HL-60 (cell line): ENCODE data around the gene PIP5K1B.

Experiments used
- DNase-seq, 2 experiments: peaks; one replicate each; pipeline ENCODE4 v3.0.0-alpha.2; 2010 to 2020; ENCODE audit warnings: low read depth in 1 of 2, low spot score in 1 of 2
- H3K27ac ChIP-seq: fragments of 250-450 bp; sonication (Bioruptor Pico); replicated peaks from 2 replicates; pipeline ENCODE4 v1.5.1; 2020; ENCODE audit warnings: mild to moderate bottlenecking, moderate library complexity
- H3K27me3 ChIP-seq: fragments of 250-450 bp; sonication (Bioruptor Pico); 2 replicates; pipeline ENCODE4 v1.5.1; 2021; ENCODE audit warnings: mild to moderate bottlenecking, moderate library complexity; ENCODE audit not compliant: insufficient read depth, poor library complexity, severe bottlenecking
- H3K4me3 ChIP-seq: replicated peaks from 2 replicates; pipeline ENCODE4 v1.5.1; 2011; ENCODE audit warnings: mild to moderate bottlenecking, control low read depth, low read length; ENCODE audit not compliant: insufficient read depth
- GABPA ChIP-seq: IDR thresholded peaks from 2 replicates; pipeline ENCODE4 v1.6.1; 2012; ENCODE audit warnings: low read depth
- POLR2AphosphoS5 ChIP-seq: IDR thresholded peaks from 2 replicates; pipeline ENCODE4 v1.6.1; 2012; ENCODE audit warnings: low read depth
- SPI1 ChIP-seq: IDR thresholded peaks from 2 replicates; pipeline ENCODE4 v1.6.1; 2012; ENCODE audit warnings: low read depth, mild to moderate bottlenecking, borderline replicate concordance
- TF ChIP-seq, protein P1 (sequence below): IDR thresholded peaks from 2 replicates; pipeline ENCODE4 v1.6.1; 2012; ENCODE audit warnings: low read depth; ENCODE audit not compliant: insufficient replicate concordance
- TF ChIP-seq, protein P2 (sequence below): IDR thresholded peaks from one replicate; pipeline ENCODE4 v1.5.1; 2011; ENCODE audit warnings: low read length, control low read depth, inconsistent platforms; ENCODE audit not compliant: insufficient read depth

Gene PIP5K1B

DNA sequence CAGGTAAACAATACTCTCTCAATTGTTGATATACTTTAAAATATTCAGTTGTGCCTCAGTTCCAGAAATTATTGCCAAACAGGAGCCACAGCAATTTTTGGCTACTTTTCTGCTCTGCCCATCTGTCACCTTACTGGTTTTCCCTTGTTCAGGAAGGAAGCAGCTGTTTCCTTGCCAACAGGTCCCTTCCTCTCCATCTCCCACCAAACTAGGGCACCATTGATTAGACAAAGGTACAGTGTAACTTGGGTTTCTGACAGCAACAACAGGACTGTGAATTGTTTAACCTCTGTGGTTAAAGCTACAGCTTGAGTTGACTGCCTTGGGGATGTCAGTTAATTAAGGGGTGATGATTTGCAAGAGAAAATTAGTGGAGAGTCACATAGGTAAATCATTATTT lies 76.9 kb downstream of the PIP5K1B start:
- Histone ChIP-seq H3K4me3 (no peak overlapping the region), H3K27me3 (no peaks in the 10 kb centered on the region), H3K27ac (no peak overlapping the region)
- no peak for TF ChIP-seq SPI1
- DNase-seq = no peak

DNA sequence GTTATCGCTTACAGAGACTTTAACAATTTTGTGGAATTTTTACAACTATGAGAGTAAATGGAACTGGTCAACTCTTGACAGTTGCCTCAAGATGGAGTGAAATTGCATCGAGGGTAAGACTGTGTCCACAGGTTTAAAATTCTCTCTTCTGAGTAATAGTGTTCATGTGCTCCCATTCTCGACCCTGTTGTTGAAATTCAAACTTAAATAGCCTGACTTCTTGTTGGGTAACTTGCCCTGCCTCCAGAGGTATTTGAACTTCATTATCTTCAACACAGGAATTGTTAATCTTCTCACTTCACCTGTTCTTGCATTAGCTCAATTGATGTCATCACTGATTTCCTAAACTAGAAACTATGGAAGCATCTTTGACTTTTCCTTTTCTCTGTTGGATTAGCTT lies 77.5 kb downstream of the PIP5K1B start:
- Histone ChIP-seq H3K27ac (no peak overlapping the region), H3K4me3 (no peak overlapping the region), H3K27me3 (no peaks in the 10 kb centered on the region)
- TF ChIP-seq, protein P1, sequence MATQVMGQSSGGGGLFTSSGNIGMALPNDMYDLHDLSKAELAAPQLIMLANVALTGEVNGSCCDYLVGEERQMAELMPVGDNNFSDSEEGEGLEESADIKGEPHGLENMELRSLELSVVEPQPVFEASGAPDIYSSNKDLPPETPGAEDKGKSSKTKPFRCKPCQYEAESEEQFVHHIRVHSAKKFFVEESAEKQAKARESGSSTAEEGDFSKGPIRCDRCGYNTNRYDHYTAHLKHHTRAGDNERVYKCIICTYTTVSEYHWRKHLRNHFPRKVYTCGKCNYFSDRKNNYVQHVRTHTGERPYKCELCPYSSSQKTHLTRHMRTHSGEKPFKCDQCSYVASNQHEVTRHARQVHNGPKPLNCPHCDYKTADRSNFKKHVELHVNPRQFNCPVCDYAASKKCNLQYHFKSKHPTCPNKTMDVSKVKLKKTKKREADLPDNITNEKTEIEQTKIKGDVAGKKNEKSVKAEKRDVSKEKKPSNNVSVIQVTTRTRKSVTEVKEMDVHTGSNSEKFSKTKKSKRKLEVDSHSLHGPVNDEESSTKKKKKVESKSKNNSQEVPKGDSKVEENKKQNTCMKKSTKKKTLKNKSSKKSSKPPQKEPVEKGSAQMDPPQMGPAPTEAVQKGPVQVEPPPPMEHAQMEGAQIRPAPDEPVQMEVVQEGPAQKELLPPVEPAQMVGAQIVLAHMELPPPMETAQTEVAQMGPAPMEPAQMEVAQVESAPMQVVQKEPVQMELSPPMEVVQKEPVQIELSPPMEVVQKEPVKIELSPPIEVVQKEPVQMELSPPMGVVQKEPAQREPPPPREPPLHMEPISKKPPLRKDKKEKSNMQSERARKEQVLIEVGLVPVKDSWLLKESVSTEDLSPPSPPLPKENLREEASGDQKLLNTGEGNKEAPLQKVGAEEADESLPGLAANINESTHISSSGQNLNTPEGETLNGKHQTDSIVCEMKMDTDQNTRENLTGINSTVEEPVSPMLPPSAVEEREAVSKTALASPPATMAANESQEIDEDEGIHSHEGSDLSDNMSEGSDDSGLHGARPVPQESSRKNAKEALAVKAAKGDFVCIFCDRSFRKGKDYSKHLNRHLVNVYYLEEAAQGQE = no peak
- TF ChIP-seq SPI1 (no peak), POLR2AphosphoS5 (no peak), GABPA (no peak)
- TF ChIP-seq, protein P2, sequence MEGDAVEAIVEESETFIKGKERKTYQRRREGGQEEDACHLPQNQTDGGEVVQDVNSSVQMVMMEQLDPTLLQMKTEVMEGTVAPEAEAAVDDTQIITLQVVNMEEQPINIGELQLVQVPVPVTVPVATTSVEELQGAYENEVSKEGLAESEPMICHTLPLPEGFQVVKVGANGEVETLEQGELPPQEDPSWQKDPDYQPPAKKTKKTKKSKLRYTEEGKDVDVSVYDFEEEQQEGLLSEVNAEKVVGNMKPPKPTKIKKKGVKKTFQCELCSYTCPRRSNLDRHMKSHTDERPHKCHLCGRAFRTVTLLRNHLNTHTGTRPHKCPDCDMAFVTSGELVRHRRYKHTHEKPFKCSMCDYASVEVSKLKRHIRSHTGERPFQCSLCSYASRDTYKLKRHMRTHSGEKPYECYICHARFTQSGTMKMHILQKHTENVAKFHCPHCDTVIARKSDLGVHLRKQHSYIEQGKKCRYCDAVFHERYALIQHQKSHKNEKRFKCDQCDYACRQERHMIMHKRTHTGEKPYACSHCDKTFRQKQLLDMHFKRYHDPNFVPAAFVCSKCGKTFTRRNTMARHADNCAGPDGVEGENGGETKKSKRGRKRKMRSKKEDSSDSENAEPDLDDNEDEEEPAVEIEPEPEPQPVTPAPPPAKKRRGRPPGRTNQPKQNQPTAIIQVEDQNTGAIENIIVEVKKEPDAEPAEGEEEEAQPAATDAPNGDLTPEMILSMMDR = no peak
- DNase-seq = no peak

DNA sequence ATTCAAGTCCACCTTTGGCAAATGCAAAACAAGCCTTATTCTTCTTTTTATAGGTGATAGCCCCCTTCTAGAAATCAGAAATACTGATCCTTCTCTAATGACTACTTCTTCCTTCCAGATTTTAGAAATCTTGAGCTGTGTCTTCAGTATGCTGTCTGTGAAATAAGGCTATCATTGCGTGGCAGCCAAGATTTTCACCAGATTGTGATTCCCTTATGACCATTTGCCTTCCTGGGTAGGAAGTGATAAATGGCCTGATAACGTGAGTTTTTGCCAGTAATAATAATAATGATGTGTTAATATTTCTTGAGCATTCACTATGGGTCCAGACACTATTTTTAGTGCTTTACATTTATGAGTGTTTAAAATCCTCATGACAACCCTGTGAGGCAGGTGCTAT lies 80.9 kb downstream of the PIP5K1B start:
- Histone ChIP-seq H3K27ac (no peak overlapping the region), H3K27me3 (no peaks in the 10 kb centered on the region), H3K4me3 (no peak overlapping the region)
- no peak for DNase-seq
- no peak for TF ChIP-seq SPI1
- TF ChIP-seq, protein P1 = no peak
- no peak for TF ChIP-seq POLR2AphosphoS5
- TF ChIP-seq, protein P2 = no peak
- TF ChIP-seq GABPA = no peak

DNA sequence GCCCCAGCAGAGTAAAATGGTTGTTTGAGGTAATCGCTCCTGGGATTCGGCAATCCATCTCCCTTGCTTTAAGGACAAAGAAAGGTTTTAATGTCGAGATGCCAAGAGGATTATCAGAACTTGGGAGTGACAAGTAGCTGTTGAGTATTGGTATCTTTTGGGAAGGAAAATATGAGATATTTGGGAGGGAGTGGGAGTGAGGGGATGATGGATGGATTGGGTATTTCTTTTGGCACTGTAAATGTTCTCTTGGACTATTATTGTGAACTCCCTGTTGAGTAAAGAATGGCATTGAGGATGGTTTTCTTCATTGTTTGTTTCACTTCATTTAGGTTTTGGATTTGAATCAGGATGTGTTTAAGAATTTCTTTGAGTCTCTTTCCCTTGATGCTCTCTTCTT lies 86.1 kb downstream of the PIP5K1B start:
- H3K27me3 ChIP-seq = no peaks in the 10 kb centered on the region
- TF ChIP-seq, protein P1 = no peak
- TF ChIP-seq, protein P2 = no peak
- TF ChIP-seq POLR2AphosphoS5 (no peak), SPI1 (no peak), GABPA (no peak)
- H3K4me3 ChIP-seq = no peak overlapping the region
- DNase-seq = no peak
- H3K27ac ChIP-seq = no peak overlapping the region
